ENCODE data around the gene ATP11A. TPM values are rescaled to one million over a fixed set of nuclear protein-coding genes. Genes with fewer than 3 reads are reported as not detected.
A peak's percentile ranks its signal among the peaks of the same experiment; 100 is the strongest.

Gene ATP11A
- total and polyA plus RNA-seq, 10 of the 15 experiments (the other 5 are each of a cell fraction or from before 2014, with no cell fraction given) = 1.4 to 69.6 (median 14.4) TPM

GRCh38 chr13:112715210-112715609, 25.4 kb downstream of the ATP11A start:
- Histone ChIP-seq H3K79me2 (ENCODE audit: control insufficient read depth, insufficient read depth, low read length) (peaks cover 3% of the 10 kb centered on the region), H3K4me2 (ENCODE audit: control insufficient read depth, insufficient read depth) (no peak overlapping the region), H3K9me3 (replicated peaks; ENCODE audit: control insufficient read depth, insufficient read depth, low read length) (no peaks in the 10 kb centered on the region; the same call in 2 of the 3 replicates), H3K27ac (ENCODE audit: control insufficient read depth, insufficient read depth) (no peak overlapping the region), H3K27me3 (replicated peaks in 1 of 2; ENCODE audit: control insufficient read depth in 2 of 2, insufficient read depth in 2 of 2, low read length in 1 of 2) (no peaks in the 10 kb centered on the region), H3K9ac (ENCODE audit: control insufficient read depth, insufficient read depth, low read length) (no peak overlapping the region), H3K4me1 (ENCODE audit: control insufficient read depth, insufficient read depth, low read length) (peaks cover 9% of the 10 kb centered on the region), H4K20me1 (ENCODE audit: control insufficient read depth, insufficient read depth) (no peaks in the 10 kb centered on the region), H3K4me3 (no peak overlapping the region), H3K36me3 (ENCODE audit: control insufficient read depth in 2 of 2, insufficient read depth in 2 of 2, low read length in 1 of 2) (no peaks in the 10 kb centered on the region), H2AFZ (ENCODE audit: control insufficient read depth, low read depth, low read length) (no peak overlapping the region)
- no peak for TF ChIP-seq RBBP5 (conservative IDR thresholded peaks at IDR 0.05)
- no peak for TF ChIP-seq RAD21 (IDR thresholded peaks at IDR 0.05; ENCODE audit: insufficient read depth, low read depth, low read length)
- no peak for TF ChIP-seq HCFC1 (IDR thresholded peaks at IDR 0.05; ENCODE audit: low read length)
- no peak for TF ChIP-seq TCF12 (IDR thresholded peaks at IDR 0.05; ENCODE audit: low read depth, low read length)
- TF ChIP-seq CHD4 (IDR thresholded peaks at IDR 0.05) = no peak
- no peak for TF ChIP-seq HSF1 (IDR thresholded peaks at IDR 0.05; ENCODE audit: low read depth, low read length)
- WGBS (ENCODE audit: insufficient coverage, insufficient replicate concordance, low lambda C conversion rate, missing lambda C conversion rate) = 50% methylated on average over 2 of the region's 5 CpGs
- FAIRE-seq = no peak
- in situ Hi-C loops (cut with MboI) = no loop called here
- no peak for ATAC-seq
- ChIA-PET CTCF (no interaction called here), SMC1A (ENCODE audit: uncharacterized antibody, unreplicated experiment) (no interaction called here), RAD21 (ENCODE audit: unreplicated experiment) (no interaction called here), POLR2A (no interaction called here)
- no peak for DNase-seq (ENCODE audit: low read depth, low spot score)
- intact Hi-C loops (cut with micrococcal nuclease; ENCODE audit: unreplicated experiment) = no loop called here
- BruUV-seq (replicated peaks) = no TSS peak

GRCh38 chr13:112715715-112716460, 26.1 kb downstream of the ATP11A start:
- SMC1A ChIA-PET (ENCODE audit: uncharacterized antibody, unreplicated experiment) = no interaction called here
- Histone ChIP-seq H3K9ac (ENCODE audit: control insufficient read depth, insufficient read depth, low read length) (no peak overlapping the region), H3K27me3 (replicated peaks in 1 of 2; ENCODE audit: control insufficient read depth in 2 of 2, insufficient read depth in 2 of 2, low read length in 1 of 2) (no peaks in the 10 kb centered on the region), H3K27ac (ENCODE audit: control insufficient read depth, insufficient read depth) (no peak overlapping the region), H2AFZ (ENCODE audit: control insufficient read depth, low read depth, low read length) (no peak overlapping the region), H4K20me1 (ENCODE audit: control insufficient read depth, insufficient read depth) (no peaks in the 10 kb centered on the region), H3K4me3 (no peak overlapping the region), H3K9me3 (replicated peaks; ENCODE audit: control insufficient read depth, insufficient read depth, low read length) (no peaks in the 10 kb centered on the region; the same call in 2 of the 3 replicates), H3K36me3 (ENCODE audit: control insufficient read depth in 2 of 2, insufficient read depth in 2 of 2, low read length in 1 of 2) (no peaks in the 10 kb centered on the region), H3K79me2 (ENCODE audit: control insufficient read depth, insufficient read depth, low read length) (peaks cover 3% of the 10 kb centered on the region), H3K4me1 (ENCODE audit: control insufficient read depth, insufficient read depth, low read length) (peaks cover 9% of the 10 kb centered on the region), H3K4me2 (ENCODE audit: control insufficient read depth, insufficient read depth) (no peak overlapping the region)
- TF ChIP-seq IKZF2 (IDR thresholded peaks at IDR 0.05) (0 out of 4 replicates have a peak, but pooled peaks of 1 of the 2 experiments have one; percentile 19), BHLHE40 (IDR thresholded peaks at IDR 0.05; ENCODE audit: borderline replicate concordance in 1 of 2, low read depth in 2 of 2, low read length in 1 of 2) (peak in 1 of 2 experiments; percentile 21; a peak in 1 of 4 replicates), MEF2B (IDR thresholded peaks at IDR 0.05; ENCODE audit: partially characterized antibody, poor library complexity, severe bottlenecking) (peak; percentile 70), BCL11A (IDR thresholded peaks at IDR 0.05; ENCODE audit: low read depth, low read length) (no peak), SPI1 (IDR thresholded peaks at IDR 0.05; ENCODE audit: borderline replicate concordance, insufficient read depth, low read depth, low read length) (peak; percentile 60; the same call in 1 of the 2 replicates), BRCA1 (IDR thresholded peaks at IDR 0.05; ENCODE audit: low read depth, low read length) (no peak)
- POLR2A ChIA-PET = no interaction called here
- RAD21 ChIA-PET (ENCODE audit: unreplicated experiment) = no interaction called here
- 55% methylated on average over 13 of the region's 13 CpGs for WGBS (ENCODE audit: insufficient coverage, insufficient replicate concordance, low lambda C conversion rate, missing lambda C conversion rate)
- no peak for FAIRE-seq
- intact Hi-C loops (cut with micrococcal nuclease; ENCODE audit: unreplicated experiment) = no loop called here
- no peak for ATAC-seq
- CTCF ChIA-PET = no interaction called here
- BruUV-seq (replicated peaks) = no TSS peak
- no peak for DNase-seq (ENCODE audit: low read depth, low spot score)
- in situ Hi-C loops (cut with MboI) = no loop called here

Measured in GM12878 (cell line).